Erythroblast (primary cell): ENCODE results near the gene PRLR.

Source experiments
- GATA1 ChIP-seq: IDR thresholded peaks from 2 replicates; pipeline ENCODE4 v1.6.1; 2011; ENCODE audit warnings: low read depth, mild to moderate bottlenecking, control low read depth, low read length, moderate library complexity
- POLR2A ChIP-seq: IDR thresholded peaks from 2 replicates; pipeline ENCODE4 v1.6.1; 2011; ENCODE audit warnings: mild to moderate bottlenecking, low read length

DNA sequence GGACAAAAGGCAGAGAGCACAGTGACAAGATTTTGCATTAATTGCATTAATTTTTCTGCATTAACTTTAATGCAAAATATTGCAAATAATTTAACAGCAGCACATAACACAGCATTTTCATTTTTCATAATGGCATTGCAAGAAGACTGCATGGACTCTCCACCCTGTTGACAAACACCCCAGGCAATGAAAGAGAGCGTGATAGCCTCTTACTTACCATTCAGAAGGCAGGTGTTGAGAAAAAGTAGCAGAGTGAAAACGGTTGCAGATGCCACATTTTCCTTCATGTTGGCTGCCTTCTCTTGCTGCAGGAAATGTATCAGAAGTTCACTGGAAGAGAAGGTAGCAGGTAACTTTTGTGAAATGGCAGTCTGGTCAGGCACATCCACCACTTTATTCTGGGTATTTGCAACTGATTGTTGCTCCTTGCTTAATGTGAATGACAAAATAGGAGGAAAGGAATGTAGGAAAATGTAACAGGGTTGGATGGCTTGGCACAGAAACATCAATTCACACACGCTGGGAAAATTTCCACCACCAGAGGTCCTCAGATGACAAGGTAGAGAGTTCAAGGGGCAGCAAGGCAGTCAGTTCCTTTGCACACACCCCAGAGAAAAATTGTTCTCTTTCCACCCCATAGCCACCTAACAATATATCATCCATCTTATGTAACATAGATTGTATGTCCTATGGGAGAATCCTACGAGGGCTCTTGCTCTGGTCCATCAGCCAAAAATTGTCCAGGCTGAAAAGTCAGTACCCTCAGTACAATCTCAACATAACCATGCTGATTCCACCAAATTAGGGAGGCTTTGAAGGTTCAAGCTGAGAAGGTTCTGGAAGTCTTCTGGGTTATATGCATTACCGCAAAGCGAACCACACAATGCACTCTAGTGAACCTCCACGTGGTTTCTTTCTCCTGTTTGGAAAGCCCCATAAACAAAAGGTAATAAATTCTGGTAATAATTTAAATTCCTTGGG is 140.7 kb downstream of the PRLR start:
- TF ChIP-seq POLR2A: no peak
- no peak for TF ChIP-seq GATA1
